Endothelial cell of umbilical vein (primary cell): Measurements from ENCODE around the gene MYH16. TPM values are rescaled to one million over a fixed set of nuclear protein-coding genes. Genes with fewer than 3 reads are reported as not detected.

Source experiments
- BruUV-seq: library from RNA; stranded (reverse); fragments of 400-500 nt; replicated peaks from 2 replicates; lab custom pipeline; 2021; lab: Mats Ljungman, UMichigan
- CTCF ChIA-PET: fragments of 300-600, 350-600 bp; sonication (Branson Sonifier 250); formaldehyde crosslinking; loops from one replicate; lab custom pipeline; 2021; ENCODE audit warnings: antibody characterized with exemption, inconsistent platforms; lab: Charles Lee
- POLR2A ChIA-PET: fragments of 300-600, 350-600 bp; sonication (Branson Sonifier 250); formaldehyde crosslinking; loops from one replicate; lab custom pipeline; 2021; ENCODE audit warnings: antibody characterized with exemption, inconsistent platforms; lab: Charles Lee
- DNase-seq: peaks from one replicate; pipeline ENCODE4 v3.0.0-alpha.2; 2011; ENCODE audit warnings: low read depth, low spot score
- FAIRE-seq: peaks from 2 replicates; lab custom pipeline; 2011; peaks lifted over from hg19 to GRCh38; lab: Jason Lieb, UNC
- H2AFZ ChIP-seq: 2 replicates; pipeline ENCODE4 v1.6.0; 2012; ENCODE audit warnings: low read depth, low read length, control low read depth, inconsistent platforms
- H3K27ac ChIP-seq: 2 replicates; pipeline ENCODE4 v1.5.1; 2011; ENCODE audit warnings: low read depth, mild to moderate bottlenecking, control low read depth, low read length, moderate library complexity; ENCODE audit not compliant: insufficient read depth
- H3K27me3 ChIP-seq, 2 experiments: 2 replicates each; pipeline versions ENCODE4 v1.6.0 to v1.6.1; 2011; ENCODE audit warnings: low read length in 2 of 2, mixed read lengths in 1 of 2; ENCODE audit not compliant: control insufficient read depth in 2 of 2, insufficient read depth in 2 of 2
- H3K36me3 ChIP-seq, 2 experiments: 2 replicates in 1 of 2; 3 replicates in 1 of 2; pipeline ENCODE4 v1.5.1; 2011; ENCODE audit warnings: low read length in 2 of 2, mild to moderate bottlenecking in 1 of 2, moderate library complexity in 1 of 2; ENCODE audit not compliant: control insufficient read depth in 2 of 2, insufficient read depth in 2 of 2; ENCODE audit errors: extremely low read depth in 1 of 2
- H3K4me1 ChIP-seq: 3 replicates; pipeline ENCODE4 v1.5.1; 2011; ENCODE audit warnings: mild to moderate bottlenecking, low read length; ENCODE audit not compliant: control insufficient read depth, insufficient read depth; ENCODE audit errors: extremely low read depth
- H3K4me2 ChIP-seq: 2 replicates; pipeline ENCODE4 v1.6.1; 2011; ENCODE audit warnings: low read length, control low read depth, mixed read lengths; ENCODE audit not compliant: insufficient read depth
- H3K4me3 ChIP-seq, 3 experiments: fragments of 200-600 bp in 1 of 3; sonication (generic), shearing (Covaris generic) in 1 of 3; replicated peaks in 1 of 3; 2 replicates each; pipeline ENCODE4 v1.5.1; 2011 to 2016; ENCODE audit warnings: control low read depth in 3 of 3, low read length in 3 of 3, mild to moderate bottlenecking in 2 of 3, inconsistent platforms in 1 of 3, low read depth in 1 of 3, moderate library complexity in 1 of 3; ENCODE audit not compliant: insufficient read depth in 1 of 3
- H3K79me2 ChIP-seq: 2 replicates; pipeline ENCODE4 v1.6.0; 2012; ENCODE audit warnings: low read length, inconsistent platforms; ENCODE audit not compliant: control insufficient read depth, insufficient read depth
- H3K9ac ChIP-seq: replicated peaks from 2 replicates; pipeline ENCODE3; 2011; ENCODE audit warnings: low read length, control low read depth; ENCODE audit not compliant: insufficient read depth; ENCODE audit errors: extremely low read depth
- H3K9me1 ChIP-seq: replicated peaks from 3 replicates; pipeline ENCODE4 v1.6.0; 2011; ENCODE audit warnings: mild to moderate bottlenecking, low read length; ENCODE audit not compliant: control insufficient read depth, insufficient read depth; ENCODE audit errors: extremely low read depth
- H3K9me3 ChIP-seq: replicated peaks from 2 replicates; pipeline ENCODE4 v1.5.1; 2012; ENCODE audit warnings: low read length, inconsistent platforms; ENCODE audit not compliant: control insufficient read depth, insufficient read depth
- H4K20me1 ChIP-seq: replicated peaks from 2 replicates; pipeline ENCODE3; 2011; ENCODE audit warnings: mild to moderate bottlenecking, low read length; ENCODE audit not compliant: control insufficient read depth, insufficient read depth; ENCODE audit errors: extremely low read depth
- CTCF ChIP-seq, 2 donors: IDR thresholded peaks; 1 replicate in 1 of 2; 2 replicates in 1 of 2; pipeline ENCODE4 v1.5.1; 2011; ENCODE audit warnings: low read length in 2 of 2, mild to moderate bottlenecking in 2 of 2, moderate library complexity in 2 of 2, control low read depth in 1 of 2, inconsistent platforms in 1 of 2, low read depth in 1 of 2; ENCODE audit not compliant: insufficient read depth in 1 of 2; ENCODE audit errors: extremely low read depth in 1 of 2
- EZH2 ChIP-seq: IDR thresholded peaks from 2 replicates; pipeline ENCODE4 v1.6.1; 2012; ENCODE audit warnings: borderline replicate concordance, low read depth, mild to moderate bottlenecking, moderate library complexity, low read length, inconsistent platforms; ENCODE audit not compliant: severe bottlenecking
- FOS ChIP-seq: IDR thresholded peaks from 2 replicates; pipeline ENCODE4 v1.6.1; 2011; ENCODE audit warnings: mild to moderate bottlenecking, low read length, moderate library complexity, borderline replicate concordance; ENCODE audit not compliant: insufficient read depth
- GATA2 ChIP-seq: IDR thresholded peaks from 2 replicates; pipeline ENCODE4 v1.7.0; 2011; ENCODE audit warnings: low read depth, mild to moderate bottlenecking, moderate library complexity, mixed read lengths, low read length; ENCODE audit not compliant: insufficient read length, insufficient read depth
- JUN ChIP-seq: IDR thresholded peaks from 2 replicates; pipeline ENCODE4 v1.6.1; 2011; ENCODE audit warnings: borderline replicate concordance, low read depth; ENCODE audit not compliant: insufficient read length, insufficient read depth
- MAX ChIP-seq: IDR thresholded peaks from 2 replicates; pipeline ENCODE4 v1.6.1; 2011; ENCODE audit not compliant: insufficient read depth, insufficient read length
- MYC ChIP-seq: IDR thresholded peaks from one replicate; pipeline ENCODE4 v1.6.1; 2011; ENCODE audit warnings: mild to moderate bottlenecking, low read depth, low read length
- POLR2A ChIP-seq: IDR thresholded peaks from 2 replicates; pipeline ENCODE4 v1.6.1; 2012; ENCODE audit warnings: low read depth, mild to moderate bottlenecking, control low read depth, low read length
- POLR2AphosphoS5 ChIP-seq: IDR thresholded peaks from 2 replicates; pipeline ENCODE4 v1.6.1; 2012; ENCODE audit warnings: low read depth, mild to moderate bottlenecking, control low read depth, low read length, moderate library complexity; ENCODE audit not compliant: insufficient read depth
- dilution Hi-C: fragments of 300-500 bp; cut with MboI; formaldehyde crosslinking; loops from one replicate; pipeline ENCODE4 v1.15.0; 2019; ENCODE audit warnings: low sequenced_read_pairs; ENCODE audit not compliant: extremely low pct_ligation_motif_present
- intact Hi-C: fragments of 100-400 bp; cut with micrococcal nuclease; formaldehyde crosslinking; loops from one replicate; pipeline ENCODE4 v1.10.0; 2022
- polyA plus RNA-seq, 4 experiments: library from polyadenylated mRNA; depleted of rRNA in 3 of 4; stranded (reverse) in 3 of 4; unstranded in 1 of 4; fragments of >200 nt; gene quantifications; 2 replicates each; pipeline versions ENCODE4 v1.2.1 to v1.2.3, GENCODE V29; 2011 to 2012; ENCODE audit warnings: missing spikeins in 1 of 4
- total RNA-seq: library from RNA; stranded (reverse); gene quantifications from 2 replicates; pipeline ENCODE4 v1.2.3, GENCODE V29; 2021

MYH16 gene
- total and polyA plus RNA-seq, 2 donors (not counting 3 experiments of a cell fraction or from before 2014, with no cell fraction given): 0.01 to 0.11 TPM

- Histone ChIP-seq H3K79me2 (peaks cover 40% of the 10 kb centered on the region), H4K20me1 (no peaks in the 10 kb centered on the region), H3K9ac (peak within 1 kb of the TSS; percentile 98), H3K4me3 (peak within 1 kb of the TSS; percentile 84 to 99 (median 94)), H3K36me3 (no peaks in the 10 kb centered on the region), H3K27ac (peak within 1 kb of the TSS; percentile 76), H3K4me1 (peaks cover 42% of the 10 kb centered on the region), H3K9me3 (no peaks in the 10 kb centered on the region), H2AFZ (peak within 1 kb of the TSS; percentile 85), H3K27me3 (no peaks in the 10 kb centered on the region), H3K4me2 (peak within 1 kb of the TSS; percentile 97), H3K9me1 (no peaks in the 10 kb centered on the region)
- ChIA-PET POLR2A (interaction anchor here (0.9 kb wide), 1 partner anchor 296 kb away, joined by 4 read pairs; no protein-coding TSS in a partner anchor), CTCF (interaction anchor here (1.1 to 2.3 kb wide), 2 partner anchors 285 to 296 kb away, joined by 3 to 13 read pairs; no protein-coding TSS in a partner anchor)
- TF ChIP-seq GATA2 (no peak), MYC (peak; percentile 89), POLR2AphosphoS5 (peak; percentile 88), EZH2 (no peak), POLR2A (peak; percentile 98), MAX (no peak), FOS (no peak), CTCF (IDR thresholded peaks at IDR 0.05; ENCODE audit: extremely low read depth in 1 of 2, insufficient read depth in 1 of 2, low read depth in 1 of 2, low read length in 2 of 2) (peak; percentile 15 to 41), JUN (no peak)
- BruUV-seq: TSS peak; percentile 41
- intact Hi-C loops (loop anchor here (2.0 to 5.0 kb wide), 2 partner anchors 183 to 1078 kb away; no protein-coding TSS in a partner anchor), dilution Hi-C loops (no loop called here)
- DNase-seq: peak; percentile 97
- FAIRE-seq: peak; percentile 91
These were observed 53.2 kb downstream of the MYH16 start, which contains the start of gene ARPC1A for GRCh38 chr7:99325592-99326407. Gene ARPC1A (plus strand): TSS chr7:99325898. CDS start chr7:99333354, 7,456 bp downstream.
